HG02973 (cell line): ENCODE results near the gene RAD23B.
A peak's percentile ranks its signal among the peaks of the same experiment; 100 is the strongest.
"Not testable (repeated sequence)": the region's sequence is repeated elsewhere in the genome, so short reads cannot be mapped to it uniquely, and the experiment has no call there.

Source experiments
- ATAC-seq: cut with Tn5 transposase; IDR thresholded peaks from one replicate; pipeline ENCODE4 v1.9.1; 2021; ENCODE audit warnings: moderate library complexity; ENCODE audit not compliant: unreplicated experiment

The RAD23B gene

GRCh38 chr9:107282759-107283622, at the start of gene RAD23B:
Gene RAD23B, plus strand, starts transcription at chr9:107283279. Its CDS starts 351 bp downstream, at chr9:107283630.
- ATAC-seq = peak; percentile 90

DNA sequence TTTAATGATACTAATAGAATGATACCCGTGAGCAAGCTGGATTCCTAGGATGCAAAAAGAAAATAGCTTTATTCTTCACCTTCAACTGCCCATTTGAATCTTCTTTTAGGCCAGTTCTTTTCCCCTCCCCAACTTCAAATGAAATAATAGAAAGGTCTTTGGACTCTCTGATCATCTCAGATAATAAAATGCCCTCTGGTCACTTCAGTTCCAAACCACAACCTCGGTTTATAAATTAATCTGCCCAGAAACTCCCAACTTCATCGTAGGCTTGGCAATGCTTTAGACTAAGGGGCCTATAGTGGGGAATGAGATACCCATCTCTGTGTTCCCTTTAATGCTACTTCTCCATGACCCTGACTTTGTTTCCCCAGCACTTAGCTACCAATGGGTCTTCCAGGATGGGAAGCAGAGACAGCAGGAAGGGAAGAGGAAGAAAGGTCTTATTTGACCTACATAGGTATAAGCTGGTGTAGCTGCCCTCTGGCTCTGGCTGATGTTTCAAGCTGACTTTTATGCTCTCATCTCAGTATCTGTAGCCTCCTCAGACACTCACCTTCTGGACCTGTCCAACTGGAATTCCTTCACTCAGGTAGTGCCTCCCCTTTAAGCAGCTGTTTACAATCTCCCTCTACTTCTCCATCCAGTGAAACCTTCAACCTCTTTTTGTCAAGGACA, 47.2 kb upstream of the RAD23B start:
- no peak for ATAC-seq

GRCh38 chr9:107237873-107238272, 45.2 kb upstream of the RAD23B start:
- no peak for ATAC-seq

GRCh38 chr9:107239474-107239873, 43.6 kb upstream of the RAD23B start:
- ATAC-seq = no peak

DNA sequence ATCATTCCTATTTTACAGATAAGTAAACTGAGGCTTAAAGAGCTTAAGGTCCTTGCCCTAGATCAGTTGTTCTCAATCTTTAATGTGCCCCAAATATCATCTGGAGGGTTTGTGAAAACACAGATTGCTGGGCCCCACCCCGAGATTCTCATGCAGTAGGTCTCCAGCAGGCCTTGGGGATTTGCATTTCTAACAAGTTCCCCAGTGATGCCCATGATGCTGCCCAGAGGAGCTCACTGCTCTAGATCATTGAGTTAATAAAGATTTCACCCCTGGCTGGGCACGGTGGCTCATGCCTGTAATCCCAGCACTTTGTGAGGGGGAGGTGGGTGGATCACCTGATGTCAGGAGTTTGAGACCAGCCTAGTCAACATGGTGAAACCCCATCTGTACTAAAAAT, 42.8 kb upstream of the RAD23B start:
- ATAC-seq = no peak

DNA sequence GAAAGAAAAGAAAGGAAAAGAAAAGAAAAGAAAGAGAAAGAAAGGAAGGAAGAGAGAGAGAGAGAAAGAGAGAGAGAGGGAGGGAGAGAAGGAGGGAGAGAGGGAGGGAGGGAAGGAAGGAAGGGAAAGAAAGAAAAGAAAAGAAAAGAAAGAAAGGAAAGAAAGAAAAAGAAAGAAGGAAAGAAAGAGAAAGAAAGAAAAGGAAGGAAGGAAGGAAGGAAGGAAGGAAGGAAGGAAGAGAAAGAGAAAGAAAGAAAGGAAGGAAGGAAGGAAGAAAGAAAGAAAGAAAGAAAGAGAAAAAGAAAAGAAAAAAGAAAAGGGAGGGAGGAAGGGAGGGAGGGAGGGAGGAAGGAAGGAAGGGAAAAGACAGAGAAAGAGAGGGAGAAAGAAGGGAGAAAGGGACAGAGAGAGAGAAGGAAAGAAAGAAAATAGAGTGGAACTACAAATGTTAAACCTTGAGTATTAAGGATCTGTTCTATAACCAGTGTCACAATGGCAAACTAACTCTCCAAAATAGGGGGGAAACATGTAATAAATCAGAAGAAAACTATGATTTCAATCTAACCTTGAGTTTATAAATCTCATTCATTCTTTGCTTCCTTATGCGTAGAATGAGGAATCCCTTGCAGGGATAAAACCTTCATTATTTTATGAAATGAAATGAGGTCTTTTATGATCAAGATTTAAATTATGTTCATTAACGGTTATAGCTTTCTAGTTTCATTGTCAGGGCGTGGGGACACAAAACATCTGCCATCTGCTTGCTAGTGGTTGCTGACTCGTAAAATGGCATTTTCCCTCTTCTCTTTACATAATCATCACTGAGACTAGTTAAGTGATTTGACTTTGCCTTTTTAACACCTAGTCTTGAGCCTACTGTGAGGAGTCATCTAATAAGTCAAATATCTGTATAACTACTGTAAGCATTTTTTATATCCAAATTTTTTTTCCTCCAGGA, 40.7 kb upstream of the RAD23B start:
- ATAC-seq = no peak

DNA sequence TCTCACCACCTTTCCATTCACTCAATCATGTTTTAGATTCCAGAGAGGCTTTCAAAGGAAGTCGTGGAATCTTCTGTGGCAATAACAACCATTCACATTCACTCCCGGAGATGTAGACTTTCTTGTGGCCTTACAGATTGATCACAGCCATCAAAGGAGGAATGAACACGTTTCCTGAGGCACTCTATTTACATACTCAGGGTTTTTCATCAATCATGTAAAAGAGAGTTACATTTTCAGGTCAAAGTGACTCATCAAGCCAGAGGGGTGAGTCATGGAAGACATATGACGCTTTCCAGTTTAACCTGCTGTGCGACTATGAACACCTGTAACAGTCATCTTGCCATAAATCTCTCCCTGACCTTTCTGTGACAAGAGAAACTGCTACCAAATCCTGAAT, 39.3 kb upstream of the RAD23B start:
- ATAC-seq = peak; percentile 71

- no peak for ATAC-seq
Observed at GRCh38 chr9:107246259-107247254, 36.5 kb upstream of the RAD23B start.

DNA sequence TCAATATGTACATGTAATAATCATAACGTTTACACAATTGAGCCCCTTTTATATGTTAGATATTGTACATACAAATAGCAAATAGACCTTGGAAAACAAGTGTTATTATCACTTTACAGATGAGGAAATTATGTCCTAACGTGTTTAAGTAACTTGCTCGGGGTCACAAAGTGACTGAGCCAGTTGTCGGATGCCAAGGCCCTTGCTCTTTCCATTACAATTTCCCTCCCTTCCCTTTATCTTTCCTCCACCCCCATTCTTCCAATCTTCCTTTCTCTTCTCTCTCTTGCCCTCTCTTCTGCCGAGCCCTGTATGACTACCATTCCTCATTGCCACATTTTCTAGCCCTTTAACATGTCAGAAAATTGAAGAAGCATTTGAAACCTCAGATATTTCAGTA, 34.4 kb upstream of the RAD23B start:
- ATAC-seq = no peak

DNA sequence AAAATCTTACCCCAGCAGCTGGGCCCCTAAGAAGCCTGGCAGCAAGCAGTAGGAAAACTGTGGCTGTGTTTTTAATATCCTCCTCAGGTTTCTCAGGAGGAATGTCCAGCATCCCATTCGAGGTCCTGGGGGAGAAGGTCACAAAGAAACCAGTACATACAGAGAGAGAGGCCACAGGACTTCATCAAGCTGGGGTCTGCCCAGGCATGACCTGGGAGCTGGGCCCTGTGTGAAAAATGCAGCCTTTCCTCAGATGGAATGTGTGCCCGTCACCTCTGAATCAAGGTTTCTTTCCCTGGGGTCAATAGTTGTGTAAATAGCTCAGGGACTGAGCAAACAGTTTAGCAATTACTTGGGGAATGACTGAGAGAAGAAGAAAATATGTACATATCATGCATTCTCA, 33.9 kb upstream of the RAD23B start:
- no peak for ATAC-seq

DNA sequence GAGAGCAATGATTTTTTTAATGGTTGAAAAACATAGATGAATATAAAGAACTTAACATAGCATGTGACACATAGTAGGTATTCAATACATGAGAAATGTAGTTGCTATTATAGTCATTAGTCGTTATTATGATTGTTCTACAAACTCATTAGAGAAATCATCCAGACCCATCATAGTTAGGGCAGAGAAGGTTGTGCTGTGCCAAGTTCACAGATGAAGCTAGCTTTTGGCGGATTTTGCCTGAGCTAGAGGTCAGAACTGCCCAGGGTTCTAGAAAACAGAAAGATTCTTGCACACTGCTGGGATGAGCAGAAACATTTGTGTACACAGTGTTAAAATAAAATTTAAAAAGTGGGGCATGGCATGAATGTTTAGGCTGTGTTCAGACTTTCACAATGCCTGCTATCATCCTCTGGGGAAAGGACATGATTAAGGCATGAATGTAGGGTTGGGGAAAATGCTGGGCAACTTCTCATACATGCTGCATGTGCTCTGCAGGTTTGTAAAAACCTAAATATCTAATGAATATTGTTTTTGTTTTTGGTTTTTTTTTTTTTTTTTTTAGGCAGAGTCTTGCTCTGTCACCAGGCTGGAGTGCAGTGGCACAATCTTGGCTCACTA, 33.3 kb upstream of the RAD23B start:
- ATAC-seq = no peak

DNA sequence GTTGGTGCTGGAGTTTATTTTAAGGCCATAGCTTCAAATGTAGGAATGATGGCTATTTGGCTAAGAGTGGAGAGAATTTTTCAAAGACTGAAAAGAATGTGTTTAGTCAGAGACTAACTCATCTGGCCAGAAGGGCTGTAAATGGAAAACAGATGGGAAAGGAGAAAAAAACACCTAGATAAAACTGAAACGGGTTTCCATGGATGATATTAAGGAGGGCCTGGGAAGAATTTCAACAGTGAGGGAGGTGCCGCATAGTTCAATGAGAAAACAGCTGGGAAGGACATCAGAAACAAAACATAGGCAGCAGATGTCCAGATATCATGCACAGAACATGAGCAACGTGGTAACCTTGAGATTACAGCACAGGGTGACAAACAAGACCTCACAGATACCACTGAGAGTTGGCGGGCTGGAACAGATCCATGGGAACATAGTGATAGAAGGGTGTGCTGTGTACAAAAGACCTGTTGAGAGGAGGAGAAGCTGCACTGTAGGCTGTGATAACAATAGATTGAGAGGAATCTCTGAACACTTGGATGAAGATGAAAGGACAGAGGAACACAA, 31.2 kb upstream of the RAD23B start:
- ATAC-seq = no peak

DNA sequence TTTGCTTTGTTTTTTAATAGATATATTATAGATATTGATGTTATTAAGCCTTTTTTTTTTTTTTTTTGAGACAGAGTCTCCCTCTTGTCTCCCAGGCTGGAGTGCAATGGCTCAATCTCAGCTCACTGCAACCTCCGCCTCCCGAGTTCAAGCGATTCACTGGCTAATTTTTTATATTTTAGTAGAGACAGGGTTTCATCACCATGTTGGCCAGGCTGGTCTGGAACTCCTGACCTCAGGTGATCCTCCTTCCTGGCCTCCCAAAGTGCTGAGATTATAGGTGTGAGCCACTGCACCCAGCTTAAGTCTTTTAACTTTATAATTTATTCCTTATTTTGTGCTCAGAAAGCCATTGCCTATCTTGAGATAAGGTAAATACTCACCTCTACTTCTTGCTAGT, 24.2 kb upstream of the RAD23B start:
- ATAC-seq = no peak

DNA sequence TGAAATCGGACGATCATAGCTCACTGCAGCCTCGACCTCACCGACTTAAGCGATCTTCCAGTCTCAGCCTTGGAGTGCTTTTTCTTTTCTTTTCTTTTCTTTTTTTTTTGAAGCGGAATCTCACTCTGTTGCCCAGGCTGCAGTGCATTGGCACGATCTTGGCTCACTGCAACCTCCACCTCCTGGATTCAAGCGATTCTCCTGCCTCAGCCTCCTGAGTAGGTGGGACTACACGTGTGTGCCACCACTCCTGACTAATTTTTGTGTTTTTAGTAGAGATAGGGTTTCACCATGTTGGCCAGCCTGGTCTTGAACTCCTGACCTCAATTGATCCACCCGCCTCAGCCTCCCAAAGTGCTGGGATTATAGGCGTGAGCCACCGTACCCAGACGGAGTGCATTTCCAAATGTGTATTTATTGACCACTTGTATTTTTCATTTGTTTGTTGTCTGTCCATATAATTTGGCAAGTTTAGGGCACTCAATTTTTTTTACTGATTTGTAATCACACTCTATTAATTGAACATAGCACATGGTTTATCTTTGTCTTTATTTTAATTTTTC, 23.2 kb upstream of the RAD23B start:
- ATAC-seq = not testable (repeated sequence)

DNA sequence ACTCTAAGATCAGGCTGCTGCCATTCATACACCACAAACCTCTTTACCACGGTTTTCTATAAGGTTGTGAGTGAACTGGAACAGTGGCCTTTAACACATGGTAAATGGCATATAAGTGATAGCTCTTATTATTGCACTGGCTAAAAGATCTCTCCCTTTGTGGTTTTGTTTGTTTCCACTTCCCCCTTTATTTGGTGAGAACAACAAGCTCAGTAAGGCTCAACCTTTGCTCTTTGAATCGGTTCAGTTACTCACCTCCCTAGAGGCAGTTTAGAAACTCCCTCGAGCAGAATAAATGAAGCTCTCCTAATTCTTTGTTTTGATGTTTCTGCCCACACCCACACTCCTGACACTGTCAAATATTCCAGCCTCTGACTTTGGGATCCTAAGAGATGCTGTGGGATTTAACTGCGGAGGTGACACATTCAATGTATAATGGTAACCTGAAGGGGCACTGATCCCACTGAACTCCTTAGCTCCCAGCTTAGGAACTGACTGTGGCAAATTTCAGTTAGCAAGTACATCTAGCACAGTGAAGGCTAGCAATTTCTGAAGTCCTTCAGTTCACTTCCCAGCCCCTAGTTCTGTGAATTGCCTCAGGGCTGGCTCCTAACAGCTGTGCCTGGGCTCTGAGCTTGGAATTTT, 22.5 kb upstream of the RAD23B start:
- ATAC-seq = peak; percentile 99

DNA sequence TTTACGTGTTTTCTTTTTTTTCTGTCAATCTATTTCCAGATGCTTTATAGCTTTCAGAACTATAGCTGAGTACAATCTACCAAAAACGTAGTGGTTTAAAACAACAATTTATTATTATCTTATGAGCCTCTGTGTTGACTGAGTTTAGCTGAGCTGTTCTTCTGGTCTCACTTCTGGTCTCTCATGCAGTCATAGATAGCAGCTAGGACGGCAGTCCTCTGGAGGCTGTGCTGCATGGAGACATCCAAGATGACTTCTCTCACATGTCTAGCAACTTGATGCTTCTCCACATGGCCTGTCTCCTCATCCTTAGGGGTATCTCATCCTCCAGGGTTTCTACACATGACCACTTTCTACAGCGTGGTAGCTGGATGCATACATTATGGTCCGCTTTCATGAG, 22.0 kb upstream of the RAD23B start:
- ATAC-seq = no peak

DNA sequence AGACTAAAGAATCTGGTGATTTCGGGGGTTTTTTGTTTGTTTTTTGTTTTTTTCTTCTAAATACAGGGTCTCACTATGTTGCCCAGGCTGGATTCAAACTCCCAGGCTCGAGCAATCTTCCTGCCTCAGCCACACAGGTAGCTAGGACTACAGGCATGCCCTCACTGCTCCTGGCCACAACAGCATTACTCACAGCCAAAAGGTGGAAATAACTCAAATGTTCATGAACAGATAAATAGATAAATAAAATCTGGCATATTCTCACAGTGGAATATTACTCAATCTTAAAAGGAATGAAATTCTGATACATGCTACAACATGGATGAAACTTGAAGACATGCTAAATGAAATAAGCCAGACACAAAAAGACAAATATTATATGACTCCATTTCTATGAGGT, 19.8 kb upstream of the RAD23B start:
- ATAC-seq = no peak

DNA sequence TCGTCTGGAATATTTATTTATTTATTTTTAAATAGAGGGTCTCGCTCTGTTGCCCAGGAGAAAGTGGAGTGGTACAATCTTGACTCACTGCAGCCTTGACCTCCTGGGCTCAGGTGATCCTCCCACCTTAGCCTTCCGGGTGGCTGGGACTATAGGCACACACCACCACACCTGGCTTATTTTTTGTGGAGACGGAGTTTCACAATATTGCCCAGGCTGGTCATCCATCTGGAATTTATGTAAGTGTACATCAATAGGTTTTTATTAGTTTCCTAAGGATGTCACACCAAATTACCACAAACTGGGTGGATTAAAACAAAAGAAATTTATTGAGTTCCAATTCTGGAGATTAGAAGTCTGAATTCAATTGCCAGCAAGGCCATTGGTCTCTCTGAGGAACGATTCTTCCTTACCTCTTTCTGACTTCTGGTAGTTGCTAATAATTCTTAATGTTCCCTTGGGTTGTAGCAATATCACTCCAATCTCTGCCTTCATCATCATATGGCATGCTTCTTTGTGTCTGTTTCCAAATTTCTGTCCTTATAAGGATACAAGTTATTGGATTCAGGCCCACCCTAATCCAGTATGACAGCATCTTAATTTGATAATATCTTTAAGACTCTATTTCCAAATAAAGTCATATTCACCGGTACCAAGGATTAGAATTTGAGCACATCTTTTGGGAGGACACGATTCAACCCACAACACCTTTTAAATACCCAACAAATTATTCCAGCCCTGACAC, 16.3 kb upstream of the RAD23B start:
- ATAC-seq = no peak
